Mucosa of rectum (tissue), 2 donors: ENCODE data around the gene SMURF2.
"Not testable (repeated sequence)": the region's sequence is repeated elsewhere in the genome, so short reads cannot be mapped to it uniquely, and the experiment has no call there.

Experiments used
- H3K27ac ChIP-seq, 2 donors: one replicate each; pipeline ENCODE4 v1.7.0; 2013; ENCODE audit warnings: inconsistent platforms in 2 of 2, low read depth in 2 of 2, low read length in 2 of 2
- H3K27me3 ChIP-seq, 2 donors: one replicate each; pipeline ENCODE4 v1.7.0; 2013; ENCODE audit warnings: low read length in 2 of 2; ENCODE audit not compliant: control insufficient read depth in 2 of 2, insufficient read depth in 2 of 2
- H3K36me3 ChIP-seq, 2 donors: one replicate each; pipeline ENCODE4 v1.7.0; 2013; ENCODE audit warnings: low read length in 2 of 2; ENCODE audit not compliant: control insufficient read depth in 2 of 2, insufficient read depth in 2 of 2
- H3K4me1 ChIP-seq, 2 donors: one replicate each; pipeline ENCODE4 v1.7.0; 2013; ENCODE audit warnings: low read length in 2 of 2, mild to moderate bottlenecking in 1 of 2; ENCODE audit not compliant: control insufficient read depth in 2 of 2, insufficient read depth in 2 of 2
- H3K4me3 ChIP-seq, 2 donors: one replicate each; pipeline ENCODE4 v1.7.0; 2013; ENCODE audit warnings: low read length in 2 of 2
- H3K9ac ChIP-seq, 2 donors: one replicate each; pipeline ENCODE4 v1.7.0; 2013; ENCODE audit warnings: low read length in 2 of 2, low read depth in 1 of 2, mild to moderate bottlenecking in 1 of 2
- H3K9me3 ChIP-seq, 2 donors: one replicate each; pipeline ENCODE4 v1.7.0; 2013; ENCODE audit warnings: low read length in 2 of 2; ENCODE audit not compliant: control insufficient read depth in 2 of 2
- donor health status: healthy.
- donor health status: Normal muscosa, but diverticular disease.

Gene SMURF2

DNA sequence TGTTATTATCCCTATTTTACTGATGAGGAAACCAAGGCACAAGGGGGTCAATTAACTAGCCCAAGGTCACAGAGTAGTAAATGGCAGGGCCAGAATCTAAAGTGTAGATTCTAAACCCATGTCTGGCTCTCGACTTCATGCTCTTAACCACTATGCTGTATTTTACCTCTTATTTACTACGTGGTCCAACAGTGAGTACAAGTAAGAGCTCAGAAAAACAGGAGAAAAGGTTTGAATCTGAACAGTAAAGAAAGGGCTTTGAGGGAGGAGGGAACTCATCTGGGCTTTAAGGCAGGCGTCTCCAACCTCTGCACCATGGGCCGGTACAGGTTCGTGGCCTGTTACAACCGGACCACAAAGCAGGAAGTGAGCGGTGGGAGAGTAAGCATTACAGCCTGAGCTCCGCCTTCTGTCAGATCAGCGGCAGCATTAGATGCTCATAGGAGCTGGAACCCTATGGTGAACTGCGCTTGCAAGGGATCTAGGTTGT is 62.9 kb downstream of the SMURF2 start:
- H3K36me3 ChIP-seq, result peaks cover 0 to 6% of the 10 kb centered on the region in 2 donors
- H3K9me3 ChIP-seq, result no peaks in the 10 kb centered on the region
- peak overlapping the region in 1 of 2 donors; percentile 28 for H3K9ac ChIP-seq
- H3K4me1 ChIP-seq, result no peaks in the 10 kb centered on the region
- no peak overlapping the region for H3K27ac ChIP-seq
- no peaks in the 10 kb centered on the region for H3K27me3 ChIP-seq
- H3K4me3 ChIP-seq, result peak overlapping the region in 1 of 2 donors; percentile 23

DNA sequence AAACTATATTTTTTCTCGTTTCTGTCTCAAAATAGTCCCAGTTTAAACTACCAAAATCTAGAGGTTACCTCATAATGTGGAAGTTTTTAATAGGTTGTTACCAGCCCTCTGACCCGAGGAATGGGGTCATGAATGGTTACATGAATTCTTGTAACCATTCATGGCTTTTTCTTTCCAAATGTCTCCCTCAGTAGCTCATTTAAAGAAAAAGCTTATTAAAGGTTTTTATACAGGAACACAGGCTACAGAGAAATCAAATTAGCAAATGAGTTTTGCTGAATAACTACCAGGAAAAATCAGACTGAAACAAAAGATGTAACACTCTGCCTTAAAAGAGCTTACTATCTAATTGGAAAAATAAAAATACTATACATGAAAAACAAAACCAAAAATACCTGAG is 63.4 kb downstream of the SMURF2 start:
- Histone ChIP-seq H3K4me1 (no peaks in the 10 kb centered on the region), H3K27me3 (no peaks in the 10 kb centered on the region), H3K4me3 (no peak overlapping the region), H3K36me3 (peaks cover 0 to 8% of the 10 kb centered on the region in 2 donors), H3K9ac (no peak overlapping the region), H3K27ac (no peak overlapping the region), H3K9me3 (no peaks in the 10 kb centered on the region)

DNA sequence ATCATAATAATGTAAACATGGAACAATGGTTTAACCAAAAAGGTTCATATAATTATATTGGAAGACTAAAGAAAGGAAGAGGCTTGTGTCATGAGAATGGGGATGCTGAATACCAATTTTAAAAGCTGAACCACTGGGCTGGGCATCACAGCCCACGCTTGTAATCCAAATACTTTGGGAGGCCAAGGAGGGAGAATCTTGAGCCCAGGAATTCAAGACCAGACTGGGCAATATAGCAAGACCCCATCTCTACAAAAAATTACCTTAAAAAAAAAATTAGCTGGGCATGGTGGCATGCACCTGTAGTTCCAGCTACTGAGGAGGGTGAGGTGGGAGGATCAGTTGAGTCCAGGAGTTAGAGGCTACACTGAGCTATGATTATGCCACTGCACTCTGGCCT is 65.1 kb downstream of the SMURF2 start:
- Histone ChIP-seq H3K27ac (no peak overlapping the region), H3K9me3 (no peaks in the 10 kb centered on the region), H3K36me3 (peaks cover 5 to 18% of the 10 kb centered on the region in 2 donors)

DNA sequence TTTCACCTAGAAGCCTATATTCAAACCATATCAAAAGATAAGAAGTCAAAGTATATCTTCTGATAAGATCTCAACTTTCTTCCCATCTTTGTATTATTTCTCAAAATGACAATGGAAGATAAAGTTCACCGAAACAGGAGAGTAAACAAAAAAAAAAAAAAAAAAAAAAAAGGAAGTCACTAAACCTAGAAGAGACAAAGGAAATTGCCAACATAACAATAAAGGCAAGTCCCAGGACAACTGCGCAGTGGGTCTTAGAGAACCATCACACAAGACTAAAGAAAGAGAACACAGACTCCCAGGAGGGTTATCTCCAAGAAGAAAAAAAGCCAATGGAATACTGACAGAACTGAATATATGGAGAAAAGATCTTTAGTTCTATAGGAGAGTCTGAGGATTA is 65.7 kb downstream of the SMURF2 start:
- no peaks in the 10 kb centered on the region for H3K4me1 ChIP-seq
- H3K9me3 ChIP-seq, result no peaks in the 10 kb centered on the region
- no peak overlapping the region for H3K9ac ChIP-seq
- no peaks in the 10 kb centered on the region for H3K27me3 ChIP-seq
- H3K27ac ChIP-seq, result no peak overlapping the region
- H3K4me3 ChIP-seq, result no peak overlapping the region
- H3K36me3 ChIP-seq, result peaks cover 5 to 23% of the 10 kb centered on the region in 2 donors

More for the DNA sequence above, 65.1 kb downstream of the SMURF2 start:
- no peak overlapping the region for H3K4me3 ChIP-seq
- no peaks in the 10 kb centered on the region for H3K27me3 ChIP-seq
- H3K9ac ChIP-seq, result no peak overlapping the region
- no peaks in the 10 kb centered on the region for H3K4me1 ChIP-seq

DNA sequence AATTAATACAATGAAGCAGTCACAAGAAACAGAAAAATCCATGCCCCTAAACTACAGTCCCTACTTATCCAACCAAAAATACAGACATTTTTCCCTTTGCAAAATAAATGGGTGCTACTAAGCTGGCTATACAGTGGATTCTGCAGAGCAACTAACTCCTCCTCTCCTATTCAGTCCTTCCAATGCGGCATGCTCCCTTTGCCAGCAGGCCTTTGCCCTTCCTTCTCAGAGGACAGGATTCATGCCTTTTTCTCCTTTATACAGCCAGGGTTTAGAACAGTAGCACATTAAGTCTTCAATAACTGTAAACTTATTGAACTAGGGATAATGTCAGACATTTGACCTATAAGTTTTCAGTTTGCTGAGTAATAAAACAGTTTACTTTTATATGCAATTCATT is 70.2 kb downstream of the SMURF2 start:
- H3K4me3 ChIP-seq, result no peak overlapping the region
- H3K27me3 ChIP-seq, result no peaks in the 10 kb centered on the region
- no peak overlapping the region for H3K9ac ChIP-seq
- H3K36me3 ChIP-seq, result peaks cover 5 to 30% of the 10 kb centered on the region in 2 donors
- no peak overlapping the region for H3K27ac ChIP-seq
- no peaks in the 10 kb centered on the region for H3K9me3 ChIP-seq
- no peaks in the 10 kb centered on the region for H3K4me1 ChIP-seq

DNA sequence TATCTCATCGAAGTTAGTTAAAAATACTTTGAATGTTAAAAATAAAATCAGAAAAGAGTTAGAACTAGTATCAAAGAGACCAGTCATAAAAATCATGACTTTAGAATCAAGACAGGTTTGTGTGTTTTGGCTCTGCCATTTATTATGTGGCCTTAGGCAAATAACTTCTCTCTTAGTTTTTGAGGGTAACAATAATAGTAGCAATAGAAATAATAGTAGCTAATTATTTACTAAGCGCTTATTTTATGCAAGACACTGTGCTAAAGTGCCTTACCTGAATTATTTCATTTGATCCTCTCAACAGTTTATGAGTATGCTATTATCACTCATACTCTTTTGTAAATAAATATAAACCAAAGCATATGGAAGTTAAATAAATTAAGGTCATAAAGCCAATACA is 77.0 kb downstream of the SMURF2 start:
- Histone ChIP-seq H3K9ac (no peak overlapping the region), H3K27me3 (no peaks in the 10 kb centered on the region), H3K9me3 (no peaks in the 10 kb centered on the region), H3K4me1 (no peaks in the 10 kb centered on the region), H3K36me3 (peaks cover 12 to 29% of the 10 kb centered on the region in 2 donors), H3K27ac (no peak overlapping the region), H3K4me3 (no peak overlapping the region)

DNA sequence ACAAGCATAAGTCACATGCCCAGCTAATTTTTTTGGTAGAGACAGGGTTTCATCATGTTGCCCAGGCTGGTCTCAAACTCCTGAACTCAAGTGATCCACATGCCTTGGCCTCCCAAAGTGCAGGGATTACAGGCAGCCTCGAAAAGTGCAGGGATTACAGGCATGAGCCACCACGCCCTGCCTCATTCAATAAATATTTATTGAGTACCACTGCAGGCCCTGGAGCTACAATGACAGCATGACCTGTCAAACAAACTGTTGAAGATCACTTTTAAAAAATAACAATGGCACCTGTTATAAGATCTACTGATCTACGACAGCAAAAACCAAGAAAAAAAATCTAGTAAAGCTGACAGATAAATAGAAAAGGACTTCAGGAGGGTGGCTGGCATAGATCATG is 79.1 kb downstream of the SMURF2 start:
- Histone ChIP-seq H3K27me3 (no peaks in the 10 kb centered on the region), H3K27ac (no peak overlapping the region), H3K36me3 (peaks cover 12 to 29% of the 10 kb centered on the region in 2 donors), H3K4me1 (no peaks in the 10 kb centered on the region), H3K9me3 (no peaks in the 10 kb centered on the region), H3K9ac (no peak overlapping the region), H3K4me3 (no peak overlapping the region)

DNA sequence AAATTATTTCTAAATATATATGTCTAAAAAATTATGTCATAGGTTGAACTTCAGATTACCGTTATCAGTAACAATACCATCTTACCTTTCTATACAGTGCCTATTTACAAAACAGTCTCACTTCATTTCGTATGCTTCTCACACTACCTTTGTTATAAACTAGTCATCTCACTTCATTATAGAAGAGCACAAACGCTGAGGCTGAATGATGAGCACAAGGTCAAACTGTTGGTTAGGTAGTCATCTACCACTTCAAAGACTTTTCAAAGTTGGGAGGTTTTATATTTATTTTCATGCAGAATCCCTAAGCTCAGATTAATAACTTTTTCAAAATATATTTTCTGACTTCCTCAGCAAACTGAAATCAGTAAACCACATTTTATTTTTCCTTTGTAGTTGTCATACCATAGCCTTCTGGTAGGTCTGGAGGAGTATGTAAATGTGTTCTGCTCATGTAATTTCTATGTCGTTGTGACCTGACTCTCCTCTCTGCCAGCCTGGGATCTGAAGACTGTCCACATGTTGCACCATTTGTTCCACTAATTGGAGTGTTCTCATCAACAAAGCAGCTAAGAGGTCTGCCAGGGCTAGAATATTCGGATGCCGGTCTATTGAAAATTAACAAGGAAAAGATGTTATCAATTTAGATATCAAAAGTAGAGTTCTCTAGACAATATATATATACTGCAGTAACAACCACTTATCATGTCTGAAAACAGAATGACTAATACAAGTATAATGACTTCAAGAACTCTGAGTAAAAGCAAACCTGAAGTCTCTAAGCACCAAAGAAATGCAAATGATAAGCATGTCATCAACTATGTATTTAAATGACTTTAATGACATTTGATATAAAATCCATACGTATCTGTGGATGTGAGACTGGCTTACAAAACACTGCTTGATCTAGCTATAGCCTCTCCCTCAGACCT is 81.5 kb downstream of the SMURF2 start:
- Histone ChIP-seq H3K36me3 (peaks cover 12 to 35% of the 10 kb centered on the region in 2 donors), H3K9me3 (no peaks in the 10 kb centered on the region), H3K4me3 (no peak overlapping the region), H3K27ac (no peak overlapping the region), H3K4me1 (no peaks in the 10 kb centered on the region), H3K27me3 (no peaks in the 10 kb centered on the region), H3K9ac (no peak overlapping the region)

DNA sequence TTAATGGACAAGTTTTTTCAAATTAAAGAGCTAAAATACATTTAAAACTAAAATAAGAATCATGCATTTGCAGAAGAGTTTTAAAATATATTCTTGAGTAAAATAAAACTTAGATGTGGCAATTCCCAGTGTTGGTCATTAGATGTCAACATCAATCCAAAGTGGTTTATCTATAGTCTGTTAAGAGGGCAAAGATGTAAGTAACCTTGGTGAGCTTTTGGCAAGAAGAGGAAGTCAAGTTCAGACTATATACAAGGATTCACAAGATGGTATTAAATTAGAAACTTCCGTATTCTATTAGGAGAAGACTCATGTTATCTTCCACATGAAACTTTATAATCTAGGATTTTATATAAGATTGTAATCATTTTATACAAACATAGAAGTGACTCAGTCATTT is 82.2 kb downstream of the SMURF2 start:
- no peak overlapping the region for H3K4me3 ChIP-seq
- no peak overlapping the region for H3K27ac ChIP-seq
- H3K36me3 ChIP-seq, result peaks cover 12 to 36% of the 10 kb centered on the region in 2 donors
- no peak overlapping the region for H3K9ac ChIP-seq
- no peaks in the 10 kb centered on the region for H3K9me3 ChIP-seq
- no peaks in the 10 kb centered on the region for H3K27me3 ChIP-seq
- H3K4me1 ChIP-seq, result no peaks in the 10 kb centered on the region

DNA sequence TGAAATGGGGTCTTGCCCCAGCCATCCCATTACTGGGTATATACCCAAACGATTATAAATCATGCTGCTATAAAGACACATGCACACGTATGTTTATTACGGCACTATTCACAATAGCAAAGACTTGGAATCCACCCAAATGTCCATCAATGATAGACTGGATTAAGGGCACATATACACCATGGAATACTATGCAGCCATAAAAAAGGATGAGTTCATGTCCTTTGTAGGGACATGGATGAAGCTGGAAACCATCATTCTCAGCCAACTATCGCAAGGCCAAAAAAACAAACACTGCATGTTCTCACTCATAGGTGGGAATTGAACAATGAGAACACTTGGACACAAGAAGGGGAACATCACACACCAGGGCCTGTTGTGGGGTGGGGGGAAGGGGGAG is 85.1 kb downstream of the SMURF2 start:
- not testable (repeated sequence) for H3K9me3 ChIP-seq, H3K27me3 ChIP-seq, H3K27ac ChIP-seq, H3K4me1 ChIP-seq, H3K9ac ChIP-seq, H3K4me3 ChIP-seq
- H3K36me3 ChIP-seq, result peaks cover 15 to 27% of the 10 kb centered on the region in 2 donors
